Measurements from ENCODE around the gene HOXB6. TPM values are rescaled to one million over a fixed set of nuclear protein-coding genes. Genes with fewer than 3 reads are reported as not detected.

The HOXB6 gene
- total RNA-seq, 1 experiment from 2014 or later = 19.8 TPM

DNA sequence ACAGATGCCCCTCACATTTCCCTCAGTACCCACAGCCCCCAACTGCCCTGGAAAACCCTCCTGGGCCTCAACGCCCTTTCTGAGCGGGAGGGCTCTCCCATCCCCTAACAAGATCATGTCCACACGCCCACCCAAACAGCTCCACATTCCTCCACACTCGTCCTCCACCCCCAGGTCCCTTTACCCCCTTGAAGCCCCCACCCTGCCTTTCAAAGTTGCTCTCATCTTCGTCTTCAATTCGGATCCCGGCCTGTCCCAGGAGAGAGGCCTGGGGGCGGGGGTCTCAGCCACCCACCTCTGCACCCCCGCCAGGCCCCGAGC lies 41.0 kb downstream of the HOXB6 start:
- POLR2A ChIA-PET (ENCODE audit: low non-redundant PET) = no interaction called here
- BruUV-seq (replicated peaks) = no TSS peak
- TF ChIP-seq, protein P1, sequence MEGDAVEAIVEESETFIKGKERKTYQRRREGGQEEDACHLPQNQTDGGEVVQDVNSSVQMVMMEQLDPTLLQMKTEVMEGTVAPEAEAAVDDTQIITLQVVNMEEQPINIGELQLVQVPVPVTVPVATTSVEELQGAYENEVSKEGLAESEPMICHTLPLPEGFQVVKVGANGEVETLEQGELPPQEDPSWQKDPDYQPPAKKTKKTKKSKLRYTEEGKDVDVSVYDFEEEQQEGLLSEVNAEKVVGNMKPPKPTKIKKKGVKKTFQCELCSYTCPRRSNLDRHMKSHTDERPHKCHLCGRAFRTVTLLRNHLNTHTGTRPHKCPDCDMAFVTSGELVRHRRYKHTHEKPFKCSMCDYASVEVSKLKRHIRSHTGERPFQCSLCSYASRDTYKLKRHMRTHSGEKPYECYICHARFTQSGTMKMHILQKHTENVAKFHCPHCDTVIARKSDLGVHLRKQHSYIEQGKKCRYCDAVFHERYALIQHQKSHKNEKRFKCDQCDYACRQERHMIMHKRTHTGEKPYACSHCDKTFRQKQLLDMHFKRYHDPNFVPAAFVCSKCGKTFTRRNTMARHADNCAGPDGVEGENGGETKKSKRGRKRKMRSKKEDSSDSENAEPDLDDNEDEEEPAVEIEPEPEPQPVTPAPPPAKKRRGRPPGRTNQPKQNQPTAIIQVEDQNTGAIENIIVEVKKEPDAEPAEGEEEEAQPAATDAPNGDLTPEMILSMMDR (conservative IDR thresholded peaks at IDR 0.05; ENCODE audit: low read depth, low read length) = no peak
- TF ChIP-seq EZH2 (IDR thresholded peaks at IDR 0.05; ENCODE audit: borderline replicate concordance, low read depth, low read length, poor library complexity, severe bottlenecking) = no peak

DNA sequence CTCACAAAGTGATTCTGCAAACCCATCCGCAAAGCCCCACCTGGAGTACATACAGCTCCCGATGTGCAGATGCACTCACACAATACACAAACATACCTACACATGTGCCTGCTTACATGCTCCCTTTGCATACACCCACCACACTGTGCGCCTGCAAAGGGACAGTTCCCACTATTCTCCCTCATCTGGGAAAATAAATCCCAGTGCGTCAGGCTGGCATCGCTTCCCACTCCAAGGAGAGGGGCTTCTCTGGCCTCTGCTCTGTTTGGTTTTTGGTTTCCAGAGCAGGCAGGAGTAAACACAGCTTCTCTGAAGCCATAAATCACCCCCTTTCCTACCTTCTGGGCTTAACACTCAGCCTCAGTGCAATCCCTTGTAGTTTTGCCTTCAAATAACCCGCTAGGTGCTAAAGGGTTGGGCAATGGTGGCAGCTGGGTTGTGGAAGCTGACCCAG lies 41.4 kb downstream of the HOXB6 start:
- TF ChIP-seq, protein P1 (conservative IDR thresholded peaks at IDR 0.05; ENCODE audit: low read depth, low read length) = no peak
- no peak for TF ChIP-seq EZH2 (IDR thresholded peaks at IDR 0.05; ENCODE audit: borderline replicate concordance, low read depth, low read length, poor library complexity, severe bottlenecking)
- Histone ChIP-seq H3K4me1 (ENCODE audit: insufficient read depth, low read length, poor library complexity, severe bottlenecking) (peaks cover 72% of the 10 kb centered on the region), H3K27ac (ENCODE audit: low read depth, low read length, poor library complexity, severe bottlenecking) (peak overlapping the region; percentile 53), H3K27me3 (replicated peaks; ENCODE audit: insufficient read depth, low read depth, low read length, poor library complexity) (no peaks in the 10 kb centered on the region), H3K36me3 (ENCODE audit: insufficient read depth, low read length, poor library complexity, severe bottlenecking) (no peaks in the 10 kb centered on the region), H3K4me3 (ENCODE audit: low read depth, low read length, poor library complexity, severe bottlenecking) (peak overlapping the region; percentile 54), H3K9me3 (ENCODE audit: low read depth, low read length, poor library complexity, severe bottlenecking) (no peaks in the 10 kb centered on the region)
- ChIA-PET POLR2A (ENCODE audit: low non-redundant PET) (no interaction called here), CTCF (interaction anchor here (1.5 kb wide), 1 partner anchor 71 kb away, joined by 5 read pairs; no protein-coding TSS in a partner anchor)
- intact Hi-C loops (cut with micrococcal nuclease; ENCODE audit: unreplicated experiment) = no loop called here
- no TSS peak for BruUV-seq (replicated peaks)
- no peak for DNase-seq (ENCODE audit: low spot score)

More for the DNA sequence above, 41.0 kb downstream of the HOXB6 start:
- CTCF ChIA-PET = interaction anchor here (1.5 kb wide), 1 partner anchor 71 kb away, joined by 5 read pairs; no protein-coding TSS in a partner anchor
- intact Hi-C loops (cut with micrococcal nuclease; ENCODE audit: unreplicated experiment) = no loop called here
- H3K36me3 ChIP-seq (ENCODE audit: insufficient read depth, low read length, poor library complexity, severe bottlenecking) = no peaks in the 10 kb centered on the region
- no peak for DNase-seq (ENCODE audit: low spot score)
- H3K9me3 ChIP-seq (ENCODE audit: low read depth, low read length, poor library complexity, severe bottlenecking) = no peaks in the 10 kb centered on the region
- peak overlapping the region; percentile 54 for H3K4me3 ChIP-seq (ENCODE audit: low read depth, low read length, poor library complexity, severe bottlenecking)
- peak overlapping the region; percentile 53 for H3K27ac ChIP-seq (ENCODE audit: low read depth, low read length, poor library complexity, severe bottlenecking)
- H3K4me1 ChIP-seq (ENCODE audit: insufficient read depth, low read length, poor library complexity, severe bottlenecking) = peaks cover 76% of the 10 kb centered on the region
- no peaks in the 10 kb centered on the region for H3K27me3 ChIP-seq (replicated peaks; ENCODE audit: insufficient read depth, low read depth, low read length, poor library complexity)

DNA sequence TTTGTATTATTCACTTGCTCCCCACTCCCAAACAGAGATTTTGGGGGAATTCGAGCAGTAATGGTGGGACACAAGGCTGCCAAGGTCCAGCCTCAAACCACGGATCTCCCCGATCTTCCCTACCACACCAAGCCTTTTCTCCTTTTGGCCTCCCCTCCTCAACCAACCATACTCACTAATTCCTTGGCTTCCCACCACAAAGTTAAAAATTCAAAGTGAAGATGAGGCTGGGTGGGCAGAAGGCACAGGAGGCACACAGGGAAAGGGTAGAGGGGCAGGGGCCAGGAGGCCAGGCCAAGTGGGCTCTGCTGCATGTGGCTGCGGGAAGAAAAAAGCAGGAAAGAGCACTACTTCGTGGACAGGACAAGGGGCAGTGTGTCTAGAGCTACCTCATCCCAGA lies 41.9 kb downstream of the HOXB6 start:
- H3K27me3 ChIP-seq (replicated peaks; ENCODE audit: insufficient read depth, low read depth, low read length, poor library complexity) = no peaks in the 10 kb centered on the region
- no peak for TF ChIP-seq EZH2 (IDR thresholded peaks at IDR 0.05; ENCODE audit: borderline replicate concordance, low read depth, low read length, poor library complexity, severe bottlenecking)
- TF ChIP-seq, protein P1 (conservative IDR thresholded peaks at IDR 0.05; ENCODE audit: low read depth, low read length) = no peak
- H3K4me3 ChIP-seq (ENCODE audit: low read depth, low read length, poor library complexity, severe bottlenecking) = peak overlapping the region; percentile 54
- DNase-seq (ENCODE audit: low spot score) = no peak
- no TSS peak for BruUV-seq (replicated peaks)
- H3K27ac ChIP-seq (ENCODE audit: low read depth, low read length, poor library complexity, severe bottlenecking) = peak overlapping the region; percentile 7
- ChIA-PET CTCF (no interaction called here), POLR2A (ENCODE audit: low non-redundant PET) (no interaction called here)
- no peaks in the 10 kb centered on the region for H3K9me3 ChIP-seq (ENCODE audit: low read depth, low read length, poor library complexity, severe bottlenecking)
- intact Hi-C loops (cut with micrococcal nuclease; ENCODE audit: unreplicated experiment) = no loop called here
- H3K4me1 ChIP-seq (ENCODE audit: insufficient read depth, low read length, poor library complexity, severe bottlenecking) = peaks cover 69% of the 10 kb centered on the region
- H3K36me3 ChIP-seq (ENCODE audit: insufficient read depth, low read length, poor library complexity, severe bottlenecking) = no peaks in the 10 kb centered on the region
